Measurements from ENCODE around the gene HIVEP1. TPM values are rescaled to one million over a fixed set of nuclear protein-coding genes. Genes with fewer than 3 reads are reported as not detected.

The HIVEP1 gene
- total RNA-seq (2014; rRNA removed; shearing (Covaris generic)), result 7.8 and 17.9 TPM in 2 replicates

- DNase-seq (ENCODE audit: low read depth), result peak; percentile 15
These were observed at the start of gene HIVEP1 for GRCh38 chr6:12012038-12012557. HIVEP1 (plus strand) TSS chr6:12012312; CDS start chr6:12015629, 3,317 bp downstream.

GRCh38 chr6:11963756-11964500 is 48.2 kb upstream of the HIVEP1 start:
- DNase-seq (ENCODE audit: low read depth), result no peak

- no peak for DNase-seq (ENCODE audit: low read depth)
These were observed 47.3 kb upstream of the HIVEP1 start for GRCh38 chr6:11964729-11965335.

- no peak for DNase-seq (ENCODE audit: low read depth)
These were observed 46.6 kb upstream of the HIVEP1 start for GRCh38 chr6:11965499-11965898.

- DNase-seq (ENCODE audit: low read depth), result no peak
These were observed 43.8 kb upstream of the HIVEP1 start for GRCh38 chr6:11968241-11968806.

- DNase-seq (ENCODE audit: low read depth), result peak; percentile 49
These were observed 43.0 kb upstream of the HIVEP1 start for GRCh38 chr6:11969092-11969491.

GRCh38 chr6:11970114-11970513 is 42.0 kb upstream of the HIVEP1 start:
- DNase-seq (ENCODE audit: low read depth), result no peak

- DNase-seq (ENCODE audit: low read depth), result peak; percentile 88
These were observed 41.0 kb upstream of the HIVEP1 start for GRCh38 chr6:11971154-11971553.

- DNase-seq (ENCODE audit: low read depth), result no peak
These were observed 39.8 kb upstream of the HIVEP1 start for GRCh38 chr6:11972270-11972669.

GRCh38 chr6:11972806-11973205 is 39.3 kb upstream of the HIVEP1 start:
- peak; percentile 70 for DNase-seq (ENCODE audit: low read depth)

GRCh38 chr6:11973238-11973637 is 38.9 kb upstream of the HIVEP1 start:
- DNase-seq (ENCODE audit: low read depth), result no peak

GRCh38 chr6:11974089-11974488 is 38.0 kb upstream of the HIVEP1 start:
- DNase-seq (ENCODE audit: low read depth), result peak; percentile 45

- peak; percentile 44 for DNase-seq (ENCODE audit: low read depth)
These were observed 36.6 kb upstream of the HIVEP1 start for GRCh38 chr6:11975353-11975977.

GRCh38 chr6:11976489-11976888 is 35.6 kb upstream of the HIVEP1 start:
- DNase-seq (ENCODE audit: low read depth), result no peak

- DNase-seq (ENCODE audit: low read depth), result no peak
These were observed 34.9 kb upstream of the HIVEP1 start for GRCh38 chr6:11977193-11977592.

- no peak for DNase-seq (ENCODE audit: low read depth)
These were observed 34.4 kb upstream of the HIVEP1 start for GRCh38 chr6:11977738-11978137.

GRCh38 chr6:11978169-11978987 is 33.7 kb upstream of the HIVEP1 start:
- no peak for DNase-seq (ENCODE audit: low read depth)

GRCh38 chr6:11979866-11980265 is 32.2 kb upstream of the HIVEP1 start:
- no peak for DNase-seq (ENCODE audit: low read depth)

- no peak for DNase-seq (ENCODE audit: low read depth)
These were observed 28.8 kb upstream of the HIVEP1 start for GRCh38 chr6:11983306-11983705.

- no peak for DNase-seq (ENCODE audit: low read depth)
These were observed 24.7 kb upstream of the HIVEP1 start for GRCh38 chr6:11987386-11987785.

- DNase-seq (ENCODE audit: low read depth), result no peak
These were observed 22.7 kb upstream of the HIVEP1 start for GRCh38 chr6:11989386-11989785.

All from RPMI7951 (cell line).